ENCODE data around the gene ZNF823.
A peak's percentile ranks its signal among the peaks of the same experiment; 100 is the strongest.
"Not testable (repeated sequence)": the region's sequence is repeated elsewhere in the genome, so short reads cannot be mapped to it uniquely, and the experiment has no call there.

Gene ZNF823

GRCh38 chr19:11738746-11739620 is at the start of gene ZNF823:
Gene ZNF823 (minus strand): TSS chr19:11738946. CDS start chr19:11738819, 127 bp downstream.
- DNase-seq (ENCODE audit: low read depth) = peak; percentile 98
- H3K4me3 ChIP-seq (ENCODE audit: low read depth, low read length) = peak within 1 kb of the TSS; percentile 84
- no peak for TF ChIP-seq CTCF (IDR thresholded peaks at IDR 0.05; ENCODE audit: control insufficient read depth, extremely low read depth, insufficient read depth)

GRCh38 chr19:11787536-11787935 is 48.8 kb upstream of the ZNF823 start:
- no peak overlapping the region for H3K4me3 ChIP-seq (ENCODE audit: low read depth, low read length)
- no peak for TF ChIP-seq CTCF (IDR thresholded peaks at IDR 0.05; ENCODE audit: control insufficient read depth, extremely low read depth, insufficient read depth)

GRCh38 chr19:11784356-11784755 is 45.6 kb upstream of the ZNF823 start:
- no peak for TF ChIP-seq CTCF (IDR thresholded peaks at IDR 0.05; ENCODE audit: control insufficient read depth, extremely low read depth, insufficient read depth)
- no peak overlapping the region for H3K4me3 ChIP-seq (ENCODE audit: low read depth, low read length)
- DNase-seq (ENCODE audit: low read depth) = no peak

More at GRCh38 chr19:11787536-11787935, 48.8 kb upstream of the ZNF823 start:
- no peak for DNase-seq (ENCODE audit: low read depth)

GRCh38 chr19:11783767-11784166 is 45.0 kb upstream of the ZNF823 start:
- no peak for TF ChIP-seq CTCF (IDR thresholded peaks at IDR 0.05; ENCODE audit: control insufficient read depth, extremely low read depth, insufficient read depth)
- H3K4me3 ChIP-seq (ENCODE audit: low read depth, low read length) = no peak overlapping the region
- DNase-seq (ENCODE audit: low read depth) = no peak

- no peak overlapping the region for H3K4me3 ChIP-seq (ENCODE audit: low read depth, low read length)
- TF ChIP-seq CTCF (IDR thresholded peaks at IDR 0.05; ENCODE audit: control insufficient read depth, extremely low read depth, insufficient read depth) = no peak
- no peak for DNase-seq (ENCODE audit: low read depth)
Observed at GRCh38 chr19:11781295-11782057, 42.7 kb upstream of the ZNF823 start.

- no peak for TF ChIP-seq CTCF (IDR thresholded peaks at IDR 0.05; ENCODE audit: control insufficient read depth, extremely low read depth, insufficient read depth)
- H3K4me3 ChIP-seq (ENCODE audit: low read depth, low read length) = no peak overlapping the region
- no peak for DNase-seq (ENCODE audit: low read depth)
Observed at GRCh38 chr19:11780431-11781020, 41.8 kb upstream of the ZNF823 start.

- not testable (repeated sequence) for DNase-seq (ENCODE audit: low read depth); H3K4me3 ChIP-seq (ENCODE audit: low read depth, low read length)
Observed at GRCh38 chr19:11776669-11777068, 37.9 kb upstream of the ZNF823 start.

GRCh38 chr19:11771520-11771919 is 32.8 kb upstream of the ZNF823 start:
- H3K4me3 ChIP-seq (ENCODE audit: low read depth, low read length); DNase-seq (ENCODE audit: low read depth): not testable (repeated sequence)
